GM10266 (cell line): ENCODE measurements around the gene PRB2.
"Not testable (repeated sequence)": the region's sequence is repeated elsewhere in the genome, so short reads cannot be mapped to it uniquely, and the experiment has no call there.

ENCODE experiments used
- DNase-seq: peaks from one replicate; pipeline ENCODE4 v3.0.0; 2012; ENCODE audit errors: extremely low spot score
- CTCF ChIP-seq: IDR thresholded peaks from 2 replicates; pipeline ENCODE4 v1.5.1; 2012; ENCODE audit warnings: mild to moderate bottlenecking, low read depth; ENCODE audit not compliant: control insufficient read depth, insufficient read depth; ENCODE audit errors: missing control alignments

PRB2 gene

GRCh38 chr12:11361151-11361550 lies 34.2 kb downstream of the PRB2 start:
- no peak for TF ChIP-seq CTCF
- no peak for DNase-seq

GRCh38 chr12:11360205-11360883 lies 35.0 kb downstream of the PRB2 start:
- not testable (repeated sequence) for DNase-seq

- DNase-seq, result not testable (repeated sequence)
These were observed 43.6 kb downstream of the PRB2 start for GRCh38 chr12:11351736-11352135.

- TF ChIP-seq CTCF, result no peak
- no peak for DNase-seq
These were observed 46.9 kb downstream of the PRB2 start for GRCh38 chr12:11348439-11348838.

GRCh38 chr12:11347810-11348209 lies 47.6 kb downstream of the PRB2 start:
- TF ChIP-seq CTCF, result no peak
- DNase-seq, result no peak

- TF ChIP-seq CTCF, result no peak
- no peak for DNase-seq
These were observed 50.9 kb downstream of the PRB2 start for GRCh38 chr12:11344500-11344899.
